Subcutaneous abdominal adipose tissue (tissue), 5 donors: ENCODE results near the gene NPM3.

Experiments used
- H3K27ac ChIP-seq: one replicate; pipeline ENCODE4 v1.7.0; 2013; ENCODE audit warnings: low read depth, mild to moderate bottlenecking, inconsistent platforms, low read length, moderate library complexity
- H3K27me3 ChIP-seq, 5 donors: one replicate each; pipeline ENCODE4 v1.7.0; 2013; ENCODE audit warnings: low read length in 5 of 5, inconsistent platforms in 1 of 5; ENCODE audit not compliant: control insufficient read depth in 5 of 5, insufficient read depth in 4 of 5
- H3K36me3 ChIP-seq, 5 donors: one replicate each; pipeline ENCODE4 v1.7.0; 2013; ENCODE audit warnings: low read length in 5 of 5; ENCODE audit not compliant: control insufficient read depth in 5 of 5, insufficient read depth in 5 of 5
- H3K4me1 ChIP-seq, 5 donors: one replicate each; pipeline ENCODE4 v1.7.0; 2013; ENCODE audit warnings: low read length in 5 of 5, mild to moderate bottlenecking in 3 of 5, moderate library complexity in 1 of 5; ENCODE audit not compliant: control insufficient read depth in 5 of 5, insufficient read depth in 5 of 5
- H3K4me3 ChIP-seq, 5 donors: one replicate each; pipeline ENCODE4 v1.7.0; 2013; ENCODE audit warnings: low read length in 5 of 5, low read depth in 1 of 5
- H3K9ac ChIP-seq, 5 donors: one replicate each; pipeline ENCODE4 v1.7.0; 2013; ENCODE audit warnings: low read length in 5 of 5, mild to moderate bottlenecking in 4 of 5, moderate library complexity in 3 of 5
- H3K9me3 ChIP-seq, 5 donors: one replicate each; pipeline ENCODE4 v1.7.0; 2013; ENCODE audit warnings: low read length in 5 of 5; ENCODE audit not compliant: control insufficient read depth in 5 of 5
- donor health status: healthy.
- donor health status: healthy.
- donor health status: healthy.
- donor health status: healthy.
- donor health status: healthy.

Gene NPM3

GRCh38 chr10:101774589-101775272 is 8.5 kb downstream of the NPM3 start:
- no peaks in the 10 kb centered on the region for H3K9me3 ChIP-seq
- H3K4me3 ChIP-seq, result no peak overlapping the region
- H3K4me1 ChIP-seq, result peaks cover 0 to 27% (median 17%) of the 10 kb centered on the region in 5 donors
- peaks cover 0 to 65% (median 46%) of the 10 kb centered on the region in 5 donors for H3K27me3 ChIP-seq
- no peak overlapping the region for H3K27ac ChIP-seq
- H3K9ac ChIP-seq, result no peak overlapping the region
- H3K36me3 ChIP-seq, result peaks cover 0 to 21% (median 13%) of the 10 kb centered on the region in 5 donors

GRCh38 chr10:101773923-101774588 is 9.2 kb downstream of the NPM3 start:
- peaks cover 0 to 21% (median 13%) of the 10 kb centered on the region in 5 donors for H3K36me3 ChIP-seq
- H3K4me1 ChIP-seq, result peaks cover 0 to 21% (median 11%) of the 10 kb centered on the region in 5 donors
- no peaks in the 10 kb centered on the region for H3K9me3 ChIP-seq
- peaks cover 0 to 65% (median 46%) of the 10 kb centered on the region in 5 donors for H3K27me3 ChIP-seq
- H3K9ac ChIP-seq, result no peak overlapping the region
- no peak overlapping the region for H3K27ac ChIP-seq
- no peak overlapping the region for H3K4me3 ChIP-seq

- H3K4me1 ChIP-seq, result peaks cover 0 to 17% (median 9%) of the 10 kb centered on the region in 5 donors
- no peak overlapping the region for H3K27ac ChIP-seq
- no peak overlapping the region for H3K9ac ChIP-seq
- peaks cover 0 to 62% (median 44%) of the 10 kb centered on the region in 5 donors for H3K27me3 ChIP-seq
- H3K9me3 ChIP-seq, result no peaks in the 10 kb centered on the region
- H3K4me3 ChIP-seq, result no peak overlapping the region
- H3K36me3 ChIP-seq, result peaks cover 0 to 21% (median 12%) of the 10 kb centered on the region in 5 donors
These were observed 10.1 kb downstream of the NPM3 start for GRCh38 chr10:101772895-101773761.

- H3K27ac ChIP-seq, result no peak overlapping the region
- H3K36me3 ChIP-seq, result peaks cover 0 to 16% (median 9%) of the 10 kb centered on the region in 5 donors
- no peaks in the 10 kb centered on the region for H3K9me3 ChIP-seq
- H3K9ac ChIP-seq, result no peak overlapping the region
- peaks cover 0 to 64% (median 40%) of the 10 kb centered on the region in 5 donors for H3K27me3 ChIP-seq
- H3K4me1 ChIP-seq, result peaks cover 0 to 15% (median 9%) of the 10 kb centered on the region in 5 donors
- H3K4me3 ChIP-seq, result no peak overlapping the region
These were observed 11.0 kb downstream of the NPM3 start for GRCh38 chr10:101772017-101772894.

- Histone ChIP-seq H3K27ac (no peak overlapping the region), H3K4me1 (peaks cover 0 to 11% (median 5%) of the 10 kb centered on the region in 5 donors), H3K4me3 (no peak overlapping the region), H3K9me3 (no peaks in the 10 kb centered on the region), H3K9ac (no peak overlapping the region), H3K36me3 (peaks cover 0 to 16% (median 9%) of the 10 kb centered on the region in 5 donors), H3K27me3 (peaks cover 0 to 55% (median 35%) of the 10 kb centered on the region in 5 donors)
These were observed 11.9 kb downstream of the NPM3 start for GRCh38 chr10:101771380-101771779.

- H3K4me3 ChIP-seq, result no peak overlapping the region
- H3K4me1 ChIP-seq, result peaks cover 0 to 9% (median 4%) of the 10 kb centered on the region in 5 donors
- H3K9ac ChIP-seq, result no peak overlapping the region
- no peaks in the 10 kb centered on the region for H3K9me3 ChIP-seq
- H3K27me3 ChIP-seq, result peaks cover 0 to 55% (median 35%) of the 10 kb centered on the region in 5 donors
- no peak overlapping the region for H3K27ac ChIP-seq
- peaks cover 0 to 16% (median 9%) of the 10 kb centered on the region in 5 donors for H3K36me3 ChIP-seq
These were observed 12.7 kb downstream of the NPM3 start for GRCh38 chr10:101770331-101771215.

- peaks cover 0 to under 1% (median 0%) of the 10 kb centered on the region in 5 donors for H3K4me1 ChIP-seq
- no peaks in the 10 kb centered on the region for H3K9me3 ChIP-seq
- H3K36me3 ChIP-seq, result peaks cover 0 to 16% (median 13%) of the 10 kb centered on the region in 5 donors
- H3K9ac ChIP-seq, result no peak overlapping the region
- H3K27me3 ChIP-seq, result peaks cover 0 to 51% (median 28%) of the 10 kb centered on the region in 5 donors
- no peak overlapping the region for H3K27ac ChIP-seq
- H3K4me3 ChIP-seq, result no peak overlapping the region
These were observed 13.6 kb downstream of the NPM3 start for GRCh38 chr10:101769541-101770180.

GRCh38 chr10:101768791-101769170 is 14.5 kb downstream of the NPM3 start:
- Histone ChIP-seq H3K9me3 (no peaks in the 10 kb centered on the region), H3K9ac (no peak overlapping the region), H3K4me1 (no peaks in the 10 kb centered on the region), H3K4me3 (no peak overlapping the region), H3K27me3 (peaks cover 0 to 48% (median 21%) of the 10 kb centered on the region in 5 donors), H3K36me3 (peaks cover 0 to 16% (median 13%) of the 10 kb centered on the region in 5 donors), H3K27ac (no peak overlapping the region)
